Measurements from ENCODE around the gene ATP2A1.

- TF ChIP-seq, protein P1, sequence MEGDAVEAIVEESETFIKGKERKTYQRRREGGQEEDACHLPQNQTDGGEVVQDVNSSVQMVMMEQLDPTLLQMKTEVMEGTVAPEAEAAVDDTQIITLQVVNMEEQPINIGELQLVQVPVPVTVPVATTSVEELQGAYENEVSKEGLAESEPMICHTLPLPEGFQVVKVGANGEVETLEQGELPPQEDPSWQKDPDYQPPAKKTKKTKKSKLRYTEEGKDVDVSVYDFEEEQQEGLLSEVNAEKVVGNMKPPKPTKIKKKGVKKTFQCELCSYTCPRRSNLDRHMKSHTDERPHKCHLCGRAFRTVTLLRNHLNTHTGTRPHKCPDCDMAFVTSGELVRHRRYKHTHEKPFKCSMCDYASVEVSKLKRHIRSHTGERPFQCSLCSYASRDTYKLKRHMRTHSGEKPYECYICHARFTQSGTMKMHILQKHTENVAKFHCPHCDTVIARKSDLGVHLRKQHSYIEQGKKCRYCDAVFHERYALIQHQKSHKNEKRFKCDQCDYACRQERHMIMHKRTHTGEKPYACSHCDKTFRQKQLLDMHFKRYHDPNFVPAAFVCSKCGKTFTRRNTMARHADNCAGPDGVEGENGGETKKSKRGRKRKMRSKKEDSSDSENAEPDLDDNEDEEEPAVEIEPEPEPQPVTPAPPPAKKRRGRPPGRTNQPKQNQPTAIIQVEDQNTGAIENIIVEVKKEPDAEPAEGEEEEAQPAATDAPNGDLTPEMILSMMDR (IDR thresholded peaks at IDR 0.05; ENCODE audit: borderline replicate concordance, extremely low read depth, low read length, poor library complexity, severe bottlenecking), result no peak
- no peak for TF ChIP-seq EZH2 (IDR thresholded peaks at IDR 0.05; ENCODE audit: borderline replicate concordance, low read depth, low read length, severe bottlenecking)
Measured at GRCh38 chr16:28924399-28924761, 46.1 kb downstream of the ATP2A1 start.
